Camera-type eye (tissue), 1 donor: ENCODE measurements around the gene SHANK3. TPM values are rescaled to one million over a fixed set of nuclear protein-coding genes. Genes with fewer than 3 reads are reported as not detected.

Experiments used
- total RNA-seq: library from RNA; depleted of rRNA; stranded (reverse); fragments of >200 nt; gene quantifications from one replicate; pipeline ENCODE4 v1.2.3, GENCODE V29; 2014

The SHANK3 gene
- total RNA-seq = 10.6 TPM

GRCh38 chr22:50672471-50673230, at the start of gene SHANK3:
SHANK3 (plus strand) TSS chr22:50672823.

GRCh38 chr22:50627642-50628542, 44.7 kb upstream of the SHANK3 start, which contains the start of gene ARSA:
ARSA (minus strand) TSS chr22:50628152; CDS start chr22:50627779, 373 bp downstream.

Other genes with a start within 250 kb of the SHANK3 start
- 67.3 TPM for gene SBF1, start 197.8 kb upstream of the SHANK3 start, total RNA-seq
- 1.5 TPM for gene ADM2, start 191.3 kb upstream of the SHANK3 start, total RNA-seq
- not detected for gene MIOX, start 186.0 kb upstream of the SHANK3 start, total RNA-seq
- gene LMF2, start 165.1 kb upstream of the SHANK3 start, total RNA-seq = 39.0 TPM
- gene NCAPH2, start 164.6 kb upstream of the SHANK3 start, total RNA-seq = 58.1 TPM
- not detected for gene SCO2, start 147.2 kb upstream of the SHANK3 start, total RNA-seq
- gene TYMP, start 142.8 kb upstream of the SHANK3 start, total RNA-seq = 10.6 TPM
- gene KLHDC7B, start 126.9 kb upstream of the SHANK3 start, total RNA-seq = 0.05 TPM
- gene SYCE3, start 109.9 kb upstream of the SHANK3 start, total RNA-seq = not detected
- gene CPT1B, start 94.4 kb upstream of the SHANK3 start, total RNA-seq = 15.6 TPM
- gene CHKB, start 90.0 kb upstream of the SHANK3 start, total RNA-seq = 59.6 TPM
- 22.7 TPM for gene MAPK8IP2, start 72.0 kb upstream of the SHANK3 start, total RNA-seq
- gene ARSA, start 44.7 kb upstream of the SHANK3 start, total RNA-seq = 17.3 TPM
- gene ACR, start 65.4 kb downstream of the SHANK3 start, total RNA-seq = not detected
- 16.1 TPM for gene RABL2B, start 110.8 kb downstream of the SHANK3 start, total RNA-seq